ENCODE data around the gene PCSK6. TPM values are rescaled to one million over a fixed set of nuclear protein-coding genes. Genes with fewer than 3 reads are reported as not detected.

Gene PCSK6
- total RNA-seq, 1 donor = 0.72 TPM

- H3K27me3 ChIP-seq (ENCODE audit: insufficient read depth, low read length) = peaks cover 4% of the 10 kb centered on the region
- H4K20me1 ChIP-seq (ENCODE audit: insufficient read depth, low read length) = no peaks in the 10 kb centered on the region
- H3K4me1 ChIP-seq (ENCODE audit: insufficient read depth, low read length) = no peaks in the 10 kb centered on the region
- H3K79me2 ChIP-seq (ENCODE audit: insufficient read depth, low read length) = no peaks in the 10 kb centered on the region
- H3K4me3 ChIP-seq (ENCODE audit: insufficient read depth, low read length) = no peak overlapping the region
- DNase-seq (ENCODE audit: insufficient read length, low spot score, missing footprints) = no peak
- TF ChIP-seq CTCF (IDR thresholded peaks at IDR 0.05; ENCODE audit: extremely low read depth, low read depth, low read length) = no peak
- no peaks in the 10 kb centered on the region for H3K9me3 ChIP-seq (ENCODE audit: low read depth, low read length)
- no peak overlapping the region for H3K4me2 ChIP-seq (ENCODE audit: insufficient read depth, low read length)
- no peaks in the 10 kb centered on the region for H3K36me3 ChIP-seq (ENCODE audit: insufficient read depth, low read length)
- H3K27ac ChIP-seq (ENCODE audit: low read depth, low read length) = no peak overlapping the region
- no peak overlapping the region for H2AFZ ChIP-seq (ENCODE audit: low read length)
Measured at GRCh38 chr15:101407966-101408775, 81.3 kb downstream of the PCSK6 start.

- no peaks in the 10 kb centered on the region for H3K36me3 ChIP-seq (ENCODE audit: insufficient read depth, low read length)
- H2AFZ ChIP-seq (ENCODE audit: low read length) = no peak overlapping the region
- no peak overlapping the region for H3K4me2 ChIP-seq (ENCODE audit: insufficient read depth, low read length)
- H3K4me3 ChIP-seq (ENCODE audit: insufficient read depth, low read length) = no peak overlapping the region
- H3K27ac ChIP-seq (ENCODE audit: low read depth, low read length) = no peak overlapping the region
- DNase-seq (ENCODE audit: insufficient read length, low spot score, missing footprints) = no peak
- no peaks in the 10 kb centered on the region for H3K9me3 ChIP-seq (ENCODE audit: low read depth, low read length)
- peaks cover 4% of the 10 kb centered on the region for H3K27me3 ChIP-seq (ENCODE audit: insufficient read depth, low read length)
- TF ChIP-seq CTCF (IDR thresholded peaks at IDR 0.05; ENCODE audit: extremely low read depth, low read depth, low read length) = no peak
- no peaks in the 10 kb centered on the region for H3K4me1 ChIP-seq (ENCODE audit: insufficient read depth, low read length)
- H4K20me1 ChIP-seq (ENCODE audit: insufficient read depth, low read length) = no peaks in the 10 kb centered on the region
- H3K79me2 ChIP-seq (ENCODE audit: insufficient read depth, low read length) = no peaks in the 10 kb centered on the region
Measured at GRCh38 chr15:101407439-101407838, 82.1 kb downstream of the PCSK6 start.

- H4K20me1 ChIP-seq (ENCODE audit: insufficient read depth, low read length) = no peaks in the 10 kb centered on the region
- H3K27ac ChIP-seq (ENCODE audit: low read depth, low read length) = no peak overlapping the region
- H3K36me3 ChIP-seq (ENCODE audit: insufficient read depth, low read length) = no peaks in the 10 kb centered on the region
- H3K4me2 ChIP-seq (ENCODE audit: insufficient read depth, low read length) = no peak overlapping the region
- no peak for TF ChIP-seq CTCF (IDR thresholded peaks at IDR 0.05; ENCODE audit: extremely low read depth, low read depth, low read length)
- no peaks in the 10 kb centered on the region for H3K4me1 ChIP-seq (ENCODE audit: insufficient read depth, low read length)
- H3K9me3 ChIP-seq (ENCODE audit: low read depth, low read length) = no peaks in the 10 kb centered on the region
- DNase-seq (ENCODE audit: insufficient read length, low spot score, missing footprints) = no peak
- no peak overlapping the region for H3K4me3 ChIP-seq (ENCODE audit: insufficient read depth, low read length)
- H3K79me2 ChIP-seq (ENCODE audit: insufficient read depth, low read length) = no peaks in the 10 kb centered on the region
- peaks cover 4% of the 10 kb centered on the region for H3K27me3 ChIP-seq (ENCODE audit: insufficient read depth, low read length)
- H2AFZ ChIP-seq (ENCODE audit: low read length) = no peak overlapping the region
Measured at GRCh38 chr15:101406526-101407195, 82.8 kb downstream of the PCSK6 start.

GRCh38 chr15:101406036-101406435, 83.5 kb downstream of the PCSK6 start:
- no peaks in the 10 kb centered on the region for H3K79me2 ChIP-seq (ENCODE audit: insufficient read depth, low read length)
- no peak overlapping the region for H3K27ac ChIP-seq (ENCODE audit: low read depth, low read length)
- no peaks in the 10 kb centered on the region for H3K4me1 ChIP-seq (ENCODE audit: insufficient read depth, low read length)
- no peaks in the 10 kb centered on the region for H3K9me3 ChIP-seq (ENCODE audit: low read depth, low read length)
- H3K36me3 ChIP-seq (ENCODE audit: insufficient read depth, low read length) = no peaks in the 10 kb centered on the region
- no peaks in the 10 kb centered on the region for H4K20me1 ChIP-seq (ENCODE audit: insufficient read depth, low read length)
- H3K4me3 ChIP-seq (ENCODE audit: insufficient read depth, low read length) = no peak overlapping the region
- peaks cover 4% of the 10 kb centered on the region for H3K27me3 ChIP-seq (ENCODE audit: insufficient read depth, low read length)
- no peak overlapping the region for H2AFZ ChIP-seq (ENCODE audit: low read length)
- no peak for DNase-seq (ENCODE audit: insufficient read length, low spot score, missing footprints)
- TF ChIP-seq CTCF (IDR thresholded peaks at IDR 0.05; ENCODE audit: extremely low read depth, low read depth, low read length) = no peak
- no peak overlapping the region for H3K4me2 ChIP-seq (ENCODE audit: insufficient read depth, low read length)

Measured in osteoblast (primary cell).